Dendritic cell treated with granulocyte-macrophage colony-stimulating factor and Interleukin-4, amounts not matched to agents 40 ng/mL and 50 ng/mL, for 4 days (primary cell): ENCODE measurements around the gene VAPB.

Experiments used
- H3K27ac Mint-ChIP-seq: one replicate; pipeline ENCODE4 v1.8.0; 2022; ENCODE audit warnings: mild to moderate bottlenecking, mixed read lengths
- H3K27me3 Mint-ChIP-seq: one replicate; pipeline ENCODE4 v1.8.0; 2022; ENCODE audit warnings: mild to moderate bottlenecking, mixed read lengths
- H3K36me3 Mint-ChIP-seq: one replicate; pipeline ENCODE4 v1.8.0; 2022; ENCODE audit warnings: low read depth, mixed read lengths
- H3K4me1 Mint-ChIP-seq: one replicate; pipeline ENCODE4 v1.8.0; 2022; ENCODE audit warnings: low read depth, mixed read lengths
- H3K4me3 Mint-ChIP-seq: one replicate; pipeline ENCODE4 v1.8.0; 2022; ENCODE audit warnings: mild to moderate bottlenecking, moderate library complexity, mixed read lengths
- H3K9me3 Mint-ChIP-seq: one replicate; pipeline ENCODE4 v1.8.0; 2022; ENCODE audit warnings: mixed read lengths
- intact Hi-C: fragments of 100-400 bp; cut with micrococcal nuclease; formaldehyde crosslinking; loops from one replicate; pipeline ENCODE4 v1.15.0; 2022

The VAPB gene

GRCh38 chr20:58388882-58389323, at the start of gene VAPB:
TSS of gene VAPB (plus strand) at chr20:58389229. CDS start at chr20:58389460, 231 bp downstream.
- Mint-ChIP-seq H3K4me1 (peaks cover 43% of the 10 kb centered on the region), H3K4me3 (peak within 1 kb of the TSS; percentile 87), H3K9me3 (no peaks in the 10 kb centered on the region)

GRCh38 chr20:58339741-58340140, 49.3 kb upstream of the VAPB start:
- peaks cover 35% of the 10 kb centered on the region for H3K4me1 Mint-ChIP-seq
- H3K36me3 Mint-ChIP-seq, result peaks cover 59% of the 10 kb centered on the region
- intact Hi-C loops, result no loop called here
- H3K27ac Mint-ChIP-seq, result no peak overlapping the region
- H3K27me3 Mint-ChIP-seq, result no peaks in the 10 kb centered on the region
- peaks cover 6% of the 10 kb centered on the region for H3K9me3 Mint-ChIP-seq
- no peak overlapping the region for H3K4me3 Mint-ChIP-seq

More at GRCh38 chr20:58388882-58389323, at the start of gene VAPB:
- intact Hi-C loops, result loop anchor here (1.0 kb wide), 1 partner anchor 82 kb away; no protein-coding TSS in a partner anchor
- Mint-ChIP-seq H3K27ac (peak within 1 kb of the TSS; percentile 92), H3K36me3 (peaks cover 45% of the 10 kb centered on the region), H3K27me3 (peaks cover 19% of the 10 kb centered on the region)

- peaks cover 6% of the 10 kb centered on the region for H3K9me3 Mint-ChIP-seq
- H3K4me1 Mint-ChIP-seq, result peaks cover 35% of the 10 kb centered on the region
- no peak overlapping the region for H3K27ac Mint-ChIP-seq
- H3K27me3 Mint-ChIP-seq, result no peaks in the 10 kb centered on the region
- H3K36me3 Mint-ChIP-seq, result peaks cover 63% of the 10 kb centered on the region
- intact Hi-C loops, result no loop called here
- no peak overlapping the region for H3K4me3 Mint-ChIP-seq
These were observed 48.9 kb upstream of the VAPB start for GRCh38 chr20:58340151-58340550.

- Mint-ChIP-seq H3K27ac (peak overlapping the region; percentile 8), H3K27me3 (no peaks in the 10 kb centered on the region), H3K4me3 (no peak overlapping the region), H3K9me3 (peaks cover 6% of the 10 kb centered on the region), H3K4me1 (peaks cover 32% of the 10 kb centered on the region), H3K36me3 (peaks cover 66% of the 10 kb centered on the region)
- intact Hi-C loops, result no loop called here
These were observed 48.2 kb upstream of the VAPB start for GRCh38 chr20:58340853-58341252.

GRCh38 chr20:58342104-58342945, 46.7 kb upstream of the VAPB start:
- Mint-ChIP-seq H3K27ac (no peak overlapping the region), H3K9me3 (peaks cover 6% of the 10 kb centered on the region), H3K4me1 (peaks cover 29% of the 10 kb centered on the region), H3K36me3 (peaks cover 68% of the 10 kb centered on the region), H3K27me3 (no peaks in the 10 kb centered on the region), H3K4me3 (no peak overlapping the region)
- intact Hi-C loops, result no loop called here

- no peak overlapping the region for H3K27ac Mint-ChIP-seq
- peaks cover 81% of the 10 kb centered on the region for H3K36me3 Mint-ChIP-seq
- H3K27me3 Mint-ChIP-seq, result no peaks in the 10 kb centered on the region
- peaks cover 18% of the 10 kb centered on the region for H3K4me1 Mint-ChIP-seq
- H3K4me3 Mint-ChIP-seq, result no peak overlapping the region
- H3K9me3 Mint-ChIP-seq, result peaks cover 6% of the 10 kb centered on the region
- intact Hi-C loops, result no loop called here
These were observed 44.3 kb upstream of the VAPB start for GRCh38 chr20:58344741-58345140.

- no peak overlapping the region for H3K4me3 Mint-ChIP-seq
- H3K9me3 Mint-ChIP-seq, result no peaks in the 10 kb centered on the region
- no peak overlapping the region for H3K27ac Mint-ChIP-seq
- intact Hi-C loops, result no loop called here
- H3K27me3 Mint-ChIP-seq, result no peaks in the 10 kb centered on the region
- no peaks in the 10 kb centered on the region for H3K4me1 Mint-ChIP-seq
- peaks cover 69% of the 10 kb centered on the region for H3K36me3 Mint-ChIP-seq
These were observed 39.5 kb upstream of the VAPB start for GRCh38 chr20:58349570-58349969.

GRCh38 chr20:58352468-58352867, 36.6 kb upstream of the VAPB start:
- Mint-ChIP-seq H3K4me1 (no peaks in the 10 kb centered on the region), H3K9me3 (no peaks in the 10 kb centered on the region), H3K27ac (no peak overlapping the region), H3K27me3 (no peaks in the 10 kb centered on the region), H3K4me3 (no peak overlapping the region), H3K36me3 (peaks cover 70% of the 10 kb centered on the region)
- intact Hi-C loops, result no loop called here

- H3K27ac Mint-ChIP-seq, result no peak overlapping the region
These were observed 29.6 kb upstream of the VAPB start for GRCh38 chr20:58359441-58359840.

GRCh38 chr20:58360936-58361335, 28.1 kb upstream of the VAPB start:
- Mint-ChIP-seq H3K27ac (no peak overlapping the region), H3K9me3 (no peaks in the 10 kb centered on the region), H3K4me3 (no peak overlapping the region), H3K36me3 (peaks cover 89% of the 10 kb centered on the region), H3K27me3 (no peaks in the 10 kb centered on the region), H3K4me1 (peaks cover 6% of the 10 kb centered on the region)
- intact Hi-C loops, result loop anchor here (10.0 kb wide), 1 partner anchor 126 kb away; no protein-coding TSS in a partner anchor

More at GRCh38 chr20:58359441-58359840, 29.6 kb upstream of the VAPB start:
- H3K9me3 Mint-ChIP-seq, result no peaks in the 10 kb centered on the region
- peaks cover 93% of the 10 kb centered on the region for H3K36me3 Mint-ChIP-seq
- no peak overlapping the region for H3K4me3 Mint-ChIP-seq
- H3K27me3 Mint-ChIP-seq, result no peaks in the 10 kb centered on the region
- peaks cover 6% of the 10 kb centered on the region for H3K4me1 Mint-ChIP-seq
- intact Hi-C loops, result no loop called here

- H3K27me3 Mint-ChIP-seq, result no peaks in the 10 kb centered on the region
- H3K36me3 Mint-ChIP-seq, result peaks cover 89% of the 10 kb centered on the region
- intact Hi-C loops, result loop anchor here (10.0 kb wide), 1 partner anchor 127 kb away; no protein-coding TSS in a partner anchor
- no peak overlapping the region for H3K4me3 Mint-ChIP-seq
- no peaks in the 10 kb centered on the region for H3K9me3 Mint-ChIP-seq
- H3K27ac Mint-ChIP-seq, result no peak overlapping the region
- H3K4me1 Mint-ChIP-seq, result peaks cover 6% of the 10 kb centered on the region
These were observed 27.4 kb upstream of the VAPB start for GRCh38 chr20:58361481-58362205.

GRCh38 chr20:58362206-58362516, 26.9 kb upstream of the VAPB start:
- H3K27me3 Mint-ChIP-seq, result no peaks in the 10 kb centered on the region
- H3K27ac Mint-ChIP-seq, result no peak overlapping the region
- peaks cover 84% of the 10 kb centered on the region for H3K36me3 Mint-ChIP-seq
- intact Hi-C loops, result loop anchor here (10.0 kb wide), 1 partner anchor 127 kb away; no protein-coding TSS in a partner anchor
- no peak overlapping the region for H3K4me3 Mint-ChIP-seq
- peaks cover 6% of the 10 kb centered on the region for H3K4me1 Mint-ChIP-seq
- no peaks in the 10 kb centered on the region for H3K9me3 Mint-ChIP-seq

GRCh38 chr20:58362970-58363369, 26.1 kb upstream of the VAPB start:
- Mint-ChIP-seq H3K4me3 (no peak overlapping the region), H3K4me1 (peaks cover 6% of the 10 kb centered on the region), H3K27ac (no peak overlapping the region), H3K9me3 (no peaks in the 10 kb centered on the region), H3K27me3 (no peaks in the 10 kb centered on the region), H3K36me3 (peaks cover 81% of the 10 kb centered on the region)
- intact Hi-C loops, result loop anchor here (10.0 kb wide), 1 partner anchor 128 kb away; no protein-coding TSS in a partner anchor

GRCh38 chr20:58366866-58367265, 22.2 kb upstream of the VAPB start:
- intact Hi-C loops, result loop anchor here (10.0 kb wide), 1 partner anchor 132 kb away; no protein-coding TSS in a partner anchor
- Mint-ChIP-seq H3K9me3 (no peaks in the 10 kb centered on the region), H3K27me3 (no peaks in the 10 kb centered on the region), H3K4me1 (no peaks in the 10 kb centered on the region), H3K4me3 (no peak overlapping the region), H3K27ac (no peak overlapping the region), H3K36me3 (peaks cover 65% of the 10 kb centered on the region)
